ENCODE results near the gene THAP7. TPM values are rescaled to one million over a fixed set of nuclear protein-coding genes. Genes with fewer than 3 reads are reported as not detected.

The THAP7 gene
- polyA plus RNA-seq, 3 donors: 19.4 to 25.4 (median 24.4) TPM

DNA sequence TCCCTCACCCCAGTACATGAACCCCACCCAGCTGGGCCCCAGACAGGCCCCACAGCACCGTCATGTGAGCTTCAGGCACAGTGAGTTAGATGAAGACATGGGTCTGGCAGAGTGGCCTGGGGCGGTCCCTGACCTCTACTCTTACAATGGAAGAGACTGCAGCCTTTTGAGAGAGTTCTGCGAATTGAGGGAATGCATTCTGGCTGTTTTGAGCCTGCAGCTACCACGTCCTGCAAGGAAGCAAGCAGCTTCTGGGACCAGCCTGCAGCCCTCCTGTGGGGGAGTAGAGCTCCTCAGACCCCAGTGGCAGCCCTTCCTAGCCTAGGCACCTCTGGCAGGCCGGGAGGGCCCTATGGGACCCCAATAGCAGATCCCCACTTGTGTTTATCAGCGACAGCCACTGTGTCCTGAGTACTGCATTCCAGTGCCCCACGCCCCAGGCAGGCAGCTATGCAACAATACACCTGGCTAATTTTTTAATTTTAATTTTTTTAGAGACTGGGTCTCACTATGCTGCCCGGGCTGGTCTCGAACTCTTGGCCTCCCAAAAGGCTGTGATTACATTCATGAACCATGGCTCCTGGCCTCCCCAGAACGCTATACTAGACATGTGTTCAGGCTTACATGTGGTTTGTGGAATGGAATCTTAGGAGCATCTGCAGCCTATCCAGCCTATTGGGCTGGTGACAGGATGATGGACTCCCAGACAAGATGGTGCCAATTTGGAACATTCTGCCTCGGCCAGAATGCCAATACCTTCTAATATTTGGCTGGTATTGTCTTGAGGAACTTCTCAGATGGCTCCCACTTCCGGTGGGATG, 31.2 kb upstream of the THAP7 start:
- WGBS, 3 donors: 74 to 83% (median 82%) methylated on average over 12 of the region's 12 CpGs
- no peak overlapping the region for H3K27ac ChIP-seq (ENCODE audit: low read depth, low read length)

DNA sequence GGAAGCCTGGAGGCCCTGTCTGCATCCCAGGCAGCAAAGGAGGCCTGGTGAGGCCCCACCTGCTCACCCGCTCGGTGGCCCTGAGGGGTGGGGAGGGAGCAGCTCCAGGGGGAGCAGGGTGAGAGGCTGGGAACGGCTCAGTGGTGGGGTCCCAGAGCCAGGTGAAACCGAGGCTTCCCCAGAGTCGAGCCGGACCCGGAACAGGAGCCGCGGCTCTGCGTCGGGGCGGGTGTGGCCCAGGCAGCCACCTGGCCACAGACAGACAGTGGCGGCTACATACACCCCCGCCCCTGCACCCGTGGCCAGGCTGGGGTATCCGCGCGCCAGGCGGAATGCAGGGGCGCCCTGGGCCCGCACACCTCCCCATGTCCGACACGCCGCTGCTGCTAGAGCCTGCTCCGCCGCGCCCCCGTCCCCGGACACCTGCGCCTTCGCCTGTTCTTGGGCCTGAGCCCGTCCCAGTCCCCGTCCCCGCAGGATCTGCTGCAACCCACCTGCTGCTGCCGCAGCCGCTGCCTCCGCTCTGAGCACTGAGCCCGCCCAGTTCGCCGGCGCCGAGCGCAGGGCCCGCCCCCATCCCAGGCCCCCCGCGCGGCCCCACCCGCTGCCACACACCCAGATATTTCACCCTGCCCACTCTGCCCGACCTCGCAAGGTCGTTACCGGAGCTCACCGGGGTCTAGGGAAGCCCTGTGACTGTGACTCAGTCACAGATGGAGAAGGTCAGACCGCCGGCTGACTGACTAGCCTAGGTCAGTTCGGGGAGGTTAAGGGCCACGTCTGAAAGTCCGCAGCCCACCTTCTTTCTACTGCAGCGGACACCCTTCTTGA, 30.3 kb upstream of the THAP7 start, which contains the start of gene SLC7A4:
TSS of gene SLC7A4 (minus strand) at position 525 of the 831 bp plus-strand sequence. CDS start 749 bp downstream, outside the sequence.
- 7 to 8% (median 7%) methylated on average over 52 to 59 of the region's 59 CpGs for WGBS, 3 donors
- no peak within 1 kb of the TSS for H3K27ac ChIP-seq (ENCODE audit: low read depth, low read length)

DNA sequence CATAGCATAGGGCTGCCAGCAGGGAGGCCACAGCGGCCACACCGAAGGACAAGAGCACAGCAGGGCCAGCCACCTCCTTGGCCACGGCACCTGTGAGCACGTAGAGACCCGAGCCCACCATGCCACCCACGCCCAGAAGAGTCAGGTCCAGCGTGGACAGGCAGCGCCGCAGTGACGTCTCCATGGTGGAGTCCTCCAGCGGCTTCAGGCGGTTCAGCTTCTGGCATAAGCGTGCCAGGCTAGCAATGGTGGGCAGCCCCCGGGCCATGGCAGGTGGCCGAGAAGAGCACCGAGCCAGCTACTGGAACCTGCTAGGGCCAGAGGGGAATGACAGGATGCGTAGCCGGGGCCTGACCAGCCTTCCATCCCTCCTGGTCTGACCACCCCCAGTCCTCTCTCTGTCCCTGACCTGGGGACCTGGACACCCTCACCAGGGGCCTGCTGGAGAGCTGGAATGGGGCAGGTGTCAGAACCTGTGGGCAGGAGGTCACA, 29.7 kb upstream of the THAP7 start:
- H3K27ac ChIP-seq (ENCODE audit: low read depth, low read length): no peak overlapping the region
- 89 to 90% (median 89%) methylated on average over 18 of the region's 18 CpGs for WGBS, 3 donors

GRCh38 chr22:21030621-21031544, 29.0 kb upstream of the THAP7 start:
- no peak overlapping the region for H3K27ac ChIP-seq (ENCODE audit: low read depth, low read length)
- WGBS, 3 donors: 90 to 95% (median 94%) methylated on average over 40 of the region's 40 CpGs

- no peak overlapping the region for H3K27ac ChIP-seq (ENCODE audit: low read depth, low read length)
- 85 to 91% (median 88%) methylated on average over 15 of the region's 15 CpGs for WGBS, 3 donors
Observed at GRCh38 chr22:21030032-21030431, 28.1 kb upstream of the THAP7 start.

- 68 to 75% (median 70%) methylated on average over 12 of the region's 12 CpGs for whole genome bisulfite sequencing, 3 donors
- no peak overlapping the region for H3K27ac ChIP-seq (ENCODE audit: low read depth, low read length)
Observed at GRCh38 chr22:21029486-21030025, 27.6 kb upstream of the THAP7 start.

DNA sequence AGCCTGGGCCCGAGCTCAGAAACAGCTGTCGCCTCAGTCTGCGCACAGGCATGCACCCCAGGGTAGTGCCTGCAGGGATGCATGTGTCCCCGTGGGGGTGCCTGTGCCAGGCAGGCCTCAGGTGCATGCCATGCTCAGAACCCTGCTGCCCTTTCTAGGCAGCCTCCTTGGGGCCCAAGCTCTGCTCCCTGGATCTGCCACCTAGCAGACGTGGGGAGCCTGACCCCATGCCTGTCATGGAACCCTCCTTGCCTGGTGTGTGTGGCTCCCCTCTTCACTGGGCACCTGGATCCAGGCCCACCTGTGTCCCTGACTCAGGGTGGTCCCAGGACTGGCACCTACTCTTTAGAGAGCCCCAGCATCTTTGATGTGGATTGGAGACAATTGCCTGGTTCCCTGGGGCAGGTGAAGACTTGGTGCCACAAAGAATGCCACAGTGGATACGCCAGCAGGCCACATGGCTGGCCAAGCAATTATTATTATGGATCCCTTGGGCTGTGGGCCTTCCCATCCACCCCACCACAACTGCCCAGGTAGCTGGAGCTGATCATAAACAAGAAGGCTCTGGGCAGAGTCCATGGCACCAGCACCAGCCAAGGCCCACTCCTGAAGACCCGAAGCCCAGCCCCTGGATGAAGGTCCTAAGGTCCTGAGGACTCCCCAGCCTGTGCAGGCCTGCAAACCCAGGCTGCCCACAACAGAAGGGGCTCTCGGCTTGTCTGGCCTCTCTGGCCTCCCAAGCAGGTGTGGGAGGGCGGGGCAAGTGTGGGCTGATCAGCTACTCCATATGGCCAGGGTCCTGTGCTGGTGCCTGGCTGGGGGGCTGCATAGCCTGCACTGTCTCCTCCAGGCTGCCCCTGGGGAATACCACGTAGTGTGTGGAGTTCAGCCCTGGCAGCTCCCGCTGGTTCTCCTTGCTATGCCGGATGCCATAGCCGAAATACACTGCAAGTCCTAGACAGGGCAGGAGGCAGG, 26.6 kb upstream of the THAP7 start:
- 88 to 92% (median 89%) methylated on average over 13 of the region's 13 CpGs for WGBS, 3 donors
- H3K27ac ChIP-seq (ENCODE audit: low read depth, low read length): no peak overlapping the region

DNA sequence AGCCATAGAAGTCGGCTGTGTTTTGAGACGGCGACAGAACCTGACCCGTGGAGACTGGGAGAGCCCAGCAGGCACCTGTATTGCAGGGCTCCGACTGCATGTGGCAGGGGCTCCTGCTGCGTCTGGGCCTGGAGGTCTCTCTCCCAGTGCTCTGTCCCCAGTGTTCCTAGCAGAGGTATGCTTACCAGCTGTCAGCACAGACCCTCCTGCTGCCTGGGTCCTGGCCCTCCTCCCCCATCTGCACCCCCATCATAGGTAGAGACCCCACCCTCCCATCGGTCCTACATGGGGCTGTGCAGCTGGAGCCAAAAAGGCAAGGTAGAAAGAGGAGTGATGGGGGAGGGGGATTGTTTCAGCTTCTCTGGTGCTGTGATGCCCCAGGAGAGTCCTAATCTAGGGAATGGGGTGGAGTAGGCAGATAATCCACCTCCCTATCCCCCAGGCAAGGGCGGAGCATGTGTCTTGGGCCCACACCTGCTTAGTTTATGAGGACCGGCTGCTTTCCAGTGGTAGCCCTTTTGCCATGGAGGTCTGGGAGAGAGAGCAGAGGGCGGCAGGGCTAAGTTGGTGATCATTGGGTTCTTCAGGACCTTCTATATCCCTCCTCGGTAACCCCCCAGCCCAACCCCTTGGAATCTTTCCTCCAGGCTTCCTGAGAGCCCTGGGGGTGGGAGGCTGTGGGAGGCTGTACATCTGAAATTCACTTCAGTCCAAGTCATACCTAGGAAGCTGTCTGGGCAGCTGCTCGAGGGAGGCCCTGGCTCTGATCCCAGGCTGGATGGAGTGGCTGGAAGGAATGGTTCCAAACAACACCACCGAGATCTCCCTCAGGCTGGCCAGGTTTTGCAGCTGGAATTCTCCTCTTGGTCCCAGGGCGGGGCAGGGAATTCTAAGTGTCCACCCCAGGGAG, 25.1 kb upstream of the THAP7 start:
- no peak overlapping the region for H3K27ac ChIP-seq (ENCODE audit: low read depth, low read length)
- 70 to 75% (median 72%) methylated on average over 14 of the region's 14 CpGs for WGBS, 3 donors

GRCh38 chr22:21025763-21026755, 24.1 kb upstream of the THAP7 start:
- H3K27ac ChIP-seq (ENCODE audit: low read depth, low read length): no peak overlapping the region
- 85 to 92% (median 89%) methylated on average over 27 of the region's 27 CpGs for WGBS, 3 donors

DNA sequence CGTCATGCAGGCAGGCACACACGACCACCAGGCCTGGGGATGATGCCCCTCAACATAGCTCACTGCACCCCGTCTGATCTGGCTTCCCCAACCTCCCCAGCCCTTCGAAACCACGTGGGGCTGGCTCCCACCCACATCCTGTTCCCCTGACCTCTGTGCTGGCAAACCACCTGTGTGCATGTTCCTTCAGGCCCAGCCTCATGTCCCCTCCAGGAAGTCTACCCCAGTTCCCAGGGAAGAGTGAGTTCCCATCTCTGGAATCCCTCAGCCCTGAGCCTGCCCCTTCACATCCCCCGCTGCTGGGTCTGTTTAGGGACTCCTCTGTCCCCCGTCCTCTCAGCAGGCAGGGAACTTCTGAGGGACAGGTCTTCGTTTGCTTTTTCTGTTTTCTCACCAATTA, 23.3 kb upstream of the THAP7 start:
- 54 to 67% (median 56%) methylated on average over 8 of the region's 8 CpGs for WGBS, 3 donors
- no peak overlapping the region for H3K27ac ChIP-seq (ENCODE audit: low read depth, low read length)

GRCh38 chr22:21022955-21023614, 21.2 kb upstream of the THAP7 start:
- 71 to 89% (median 86%) methylated on average over 11 to 13 of the region's 13 CpGs for WGBS, 3 donors
- H3K27ac ChIP-seq (ENCODE audit: low read depth, low read length): no peak overlapping the region

- 65 to 78% (median 76%) methylated on average over 10 of the region's 10 CpGs for WGBS, 3 donors
Observed at GRCh38 chr22:21022507-21022906, 20.6 kb upstream of the THAP7 start.

DNA sequence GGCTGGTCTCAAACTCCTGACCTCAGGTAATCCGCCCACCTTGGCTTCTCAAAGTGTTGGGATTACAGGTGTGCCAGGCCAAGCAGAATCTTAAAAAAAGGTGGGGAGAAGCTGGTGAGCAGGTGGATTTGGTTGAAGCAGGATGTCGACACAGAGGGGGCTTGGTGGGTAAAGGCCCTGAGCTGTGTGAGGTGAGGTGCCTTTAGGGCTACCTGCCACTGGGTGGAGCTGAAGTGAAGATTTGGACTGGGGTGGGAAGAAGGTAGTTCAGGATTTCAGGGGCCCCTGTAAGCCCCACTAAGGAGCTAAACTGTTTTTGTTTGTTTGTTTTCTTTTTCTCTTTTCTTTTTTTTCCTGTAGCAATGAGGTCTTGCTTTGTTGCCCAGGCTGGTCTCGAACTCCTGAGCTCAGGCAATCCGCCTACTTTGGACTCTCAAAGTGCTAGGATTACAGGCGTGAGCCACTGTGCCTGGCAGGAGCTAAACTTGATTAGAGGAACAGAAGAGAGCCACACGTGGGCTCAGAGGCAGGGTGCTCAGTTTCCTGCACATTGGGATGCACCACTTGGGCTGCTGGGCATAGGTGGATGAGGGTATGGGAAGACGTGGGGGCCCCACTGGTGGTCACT, 19.0 kb upstream of the THAP7 start:
- H3K27ac ChIP-seq (ENCODE audit: low read depth, low read length): no peak overlapping the region
- 55 to 64% (median 63%) methylated on average over 7 of the region's 7 CpGs for WGBS, 3 donors

More at GRCh38 chr22:21022507-21022906, 20.6 kb upstream of the THAP7 start:
- no peak overlapping the region for H3K27ac ChIP-seq (ENCODE audit: low read depth, low read length)

GRCh38 chr22:21018314-21018713, 16.4 kb upstream of the THAP7 start:
- WGBS, 3 donors: 86 to 94% (median 93%) methylated on average over 4 of the region's 4 CpGs

More at GRCh38 chr22:21018314-21018713, 16.4 kb upstream of the THAP7 start:
- H3K27ac ChIP-seq (ENCODE audit: low read depth, low read length): no peak overlapping the region
